DMS 273 (cell line): Measurements from ENCODE around the gene ASCC1.
"Not testable (repeated sequence)": the region's sequence is repeated elsewhere in the genome, so short reads cannot be mapped to it uniquely, and the experiment has no call there.

ENCODE experiments used
- DNase-seq: peaks from one replicate; lab custom pipeline; 2025; ENCODE audit not compliant: unreplicated experiment; lab: John Stamatoyannopoulos, UW

ASCC1 gene

DNA sequence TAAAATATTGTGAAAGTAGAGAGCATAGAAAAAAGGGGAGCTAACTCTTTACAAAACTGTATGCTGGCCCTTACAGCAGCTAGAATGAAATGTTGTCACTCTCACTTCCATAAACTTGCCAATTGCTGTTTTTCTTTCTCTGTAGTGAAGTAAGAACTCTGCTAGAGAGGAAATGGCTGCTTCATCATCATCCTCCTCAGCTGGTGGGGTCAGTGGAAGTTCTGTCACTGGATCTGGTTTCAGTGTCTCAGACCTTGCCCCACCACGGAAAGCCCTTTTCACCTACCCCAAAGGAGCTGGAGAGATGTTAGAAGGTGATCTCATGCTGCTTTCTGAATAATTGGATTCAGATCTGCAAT, 7.6 kb upstream of the ASCC1 start:
- no peak for DNase-seq

DNA sequence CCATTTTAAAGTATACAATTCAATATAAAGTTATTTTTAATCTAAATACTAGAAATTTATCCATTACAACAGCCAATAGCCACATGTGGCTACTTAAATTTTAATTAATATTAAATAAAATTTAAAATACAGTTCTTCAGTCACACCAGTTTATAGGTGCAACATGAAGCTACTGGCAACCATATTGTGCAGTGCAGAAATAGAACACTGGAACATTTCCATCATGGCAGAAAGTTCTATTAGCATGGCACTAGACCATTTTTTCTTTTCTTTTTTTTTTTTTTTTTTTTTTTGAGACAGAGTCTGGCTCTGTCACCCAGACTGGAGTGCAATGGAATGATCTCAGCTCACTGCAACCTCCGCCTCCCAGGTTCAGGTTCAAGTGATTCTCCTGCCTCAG, 5.2 kb upstream of the ASCC1 start:
- DNase-seq, result no peak

- DNase-seq, result no peak
Observed at GRCh38 chr10:72220637-72221036, 4.6 kb upstream of the ASCC1 start.

GRCh38 chr10:72219235-72219814, 3.2 kb upstream of the ASCC1 start:
- DNase-seq, result no peak

- no peak for DNase-seq
Observed at GRCh38 chr10:72218726-72219125, 2.6 kb upstream of the ASCC1 start.

- DNase-seq, result no peak
Observed at GRCh38 chr10:72218325-72218724, 2.2 kb upstream of the ASCC1 start.

DNA sequence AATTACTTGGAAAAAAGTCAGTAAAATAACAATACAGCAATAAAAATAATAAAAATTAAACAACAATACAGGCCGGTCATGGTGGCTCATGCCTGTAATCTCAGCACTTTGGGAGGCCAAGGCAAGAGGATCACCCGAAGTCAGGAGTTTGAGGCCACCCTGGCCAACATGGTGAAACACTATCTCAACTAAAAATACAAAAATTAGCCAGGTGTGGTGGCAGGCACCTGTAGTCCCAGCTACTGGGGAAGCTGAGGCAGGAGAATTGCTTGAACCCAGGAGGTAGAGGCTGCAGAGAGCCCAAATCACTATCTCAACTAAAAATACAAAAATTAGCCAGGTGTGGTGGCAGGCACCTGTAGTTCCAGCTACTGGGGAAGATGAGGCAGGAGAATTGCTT, 4.2 kb downstream of the ASCC1 start:
- DNase-seq, result not testable (repeated sequence)

DNA sequence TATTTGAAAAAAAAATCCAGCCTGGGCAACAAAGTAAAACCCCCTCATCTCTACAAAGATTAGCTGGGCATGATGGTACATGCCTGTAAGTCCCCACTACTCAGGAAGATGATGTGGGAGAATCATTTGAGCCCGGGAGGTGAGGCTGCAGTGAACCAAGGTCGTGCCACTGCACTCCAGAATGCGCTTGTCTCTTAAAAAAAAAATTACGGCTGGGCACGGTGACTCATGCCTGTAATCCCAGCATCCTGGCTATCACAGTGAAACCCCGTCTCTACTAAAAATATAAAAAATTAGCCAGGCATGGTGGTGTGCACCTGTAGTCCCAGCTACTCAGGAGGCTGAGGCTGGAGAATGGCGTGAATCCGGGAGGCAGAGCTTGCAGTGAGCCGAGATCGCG, 4.7 kb downstream of the ASCC1 start:
- DNase-seq, result not testable (repeated sequence)

DNA sequence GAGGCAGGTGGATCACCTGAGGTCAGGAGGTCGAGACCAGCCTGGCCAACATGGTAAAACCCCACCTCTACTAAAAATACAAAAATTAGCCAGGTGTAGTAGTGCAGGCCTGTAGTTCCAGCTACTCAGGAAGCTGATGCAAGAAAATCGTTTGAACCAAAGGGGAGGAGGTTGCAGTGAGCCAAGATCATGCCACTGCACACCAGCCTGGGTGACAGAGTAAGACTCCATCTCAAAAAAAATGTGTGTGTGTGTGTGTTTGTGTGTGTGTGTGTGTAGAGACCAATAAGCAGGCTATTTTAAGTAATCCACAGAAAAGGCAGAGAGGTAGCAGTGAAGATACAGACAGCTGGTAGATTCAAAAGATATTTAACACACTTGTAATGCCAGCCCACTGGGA, 7.5 kb downstream of the ASCC1 start:
- not testable (repeated sequence) for DNase-seq

DNA sequence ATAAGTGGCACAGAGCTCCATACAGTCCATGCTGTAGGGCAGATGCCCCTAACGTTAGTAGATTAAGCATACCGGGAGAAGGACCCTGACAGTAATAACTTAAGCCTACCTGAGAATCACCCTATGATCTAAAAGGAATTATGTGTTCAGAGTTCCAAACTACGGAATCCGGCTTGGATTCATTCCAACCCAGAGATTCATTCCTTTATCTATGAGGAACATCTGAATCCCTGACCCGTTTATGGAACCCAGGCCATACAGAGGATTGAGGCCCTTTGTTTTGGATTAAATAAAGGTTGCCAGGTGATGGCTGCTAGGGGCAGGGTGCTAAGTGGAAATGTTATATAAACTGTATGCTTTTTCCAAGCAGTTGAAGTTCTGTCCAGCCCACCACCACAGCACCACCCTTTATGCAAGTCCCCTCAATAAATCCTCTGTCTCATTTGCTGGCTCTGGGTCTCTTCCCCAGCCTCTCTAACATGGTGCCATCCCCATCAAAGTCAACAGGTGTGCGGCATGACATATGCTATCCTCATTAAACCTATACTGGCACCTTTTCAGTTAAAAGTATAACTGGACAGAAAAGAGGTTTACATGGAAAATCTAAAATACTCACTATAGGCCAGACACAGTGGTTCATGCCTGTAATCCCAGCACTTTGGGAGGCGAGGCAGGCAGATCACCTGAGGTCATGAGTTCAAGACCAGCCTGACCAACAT, 9.4 kb downstream of the ASCC1 start:
- DNase-seq, result no peak

GRCh38 chr10:72204724-72205123, 11.4 kb downstream of the ASCC1 start:
- no peak for DNase-seq

DNA sequence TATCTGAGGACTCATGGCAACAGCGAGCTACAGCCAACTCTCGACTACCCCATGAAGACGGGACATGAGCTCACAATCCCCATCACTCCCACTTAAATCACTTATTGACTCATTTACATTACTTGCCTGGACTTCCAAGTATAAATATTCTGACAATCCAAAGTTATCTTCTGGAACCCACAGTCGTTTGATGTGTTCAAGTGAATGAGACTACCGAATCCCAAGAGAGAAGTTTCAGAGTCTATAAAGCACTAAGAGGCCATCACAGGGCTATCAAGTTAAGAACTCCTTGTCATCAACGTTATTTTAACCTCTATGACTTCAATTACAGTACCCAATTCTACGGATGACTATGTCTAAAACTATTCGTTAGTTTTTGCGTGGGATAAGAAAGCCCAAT, 11.8 kb downstream of the ASCC1 start:
- DNase-seq, result no peak

DNA sequence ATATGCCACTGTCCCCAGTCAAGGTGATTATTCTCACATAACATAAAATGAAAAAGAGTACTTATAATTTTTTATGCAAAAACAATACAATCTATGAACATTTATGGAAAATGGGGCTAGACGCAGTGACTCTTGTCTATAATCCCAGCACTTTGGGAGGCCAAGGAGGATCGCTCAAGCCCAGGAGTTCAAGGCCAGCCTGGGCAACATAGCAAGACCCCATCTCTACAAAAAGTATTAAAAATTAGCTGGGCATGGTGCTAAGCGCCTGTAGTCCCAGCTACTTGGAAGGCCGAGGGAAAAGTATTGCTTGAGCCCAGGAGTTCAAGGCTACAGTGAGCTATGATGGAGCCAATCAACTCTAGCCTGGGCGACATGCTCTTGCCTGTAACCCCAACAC, 14.8 kb downstream of the ASCC1 start:
- no peak for DNase-seq

DNA sequence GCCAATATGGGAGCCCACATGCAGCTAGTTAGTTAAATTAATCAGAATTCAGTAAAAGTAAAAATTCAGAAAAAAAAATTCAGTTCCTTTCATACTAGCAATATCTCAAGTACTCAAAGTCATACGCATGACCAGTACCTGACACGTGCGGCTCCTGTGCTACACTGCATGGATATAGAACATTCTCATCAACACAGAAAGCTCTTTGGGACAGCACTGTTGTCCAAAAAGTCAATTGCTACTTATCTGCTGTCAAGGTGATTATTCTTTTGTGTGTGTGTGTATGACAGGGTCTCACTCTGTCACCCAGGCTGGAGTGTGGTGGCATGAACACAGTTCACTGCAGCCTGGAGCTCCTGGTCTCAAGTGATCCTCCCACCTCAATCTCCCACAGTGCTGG, 15.2 kb downstream of the ASCC1 start:
- no peak for DNase-seq

- no peak for DNase-seq
Observed at GRCh38 chr10:72194949-72195348, 21.1 kb downstream of the ASCC1 start.

DNA sequence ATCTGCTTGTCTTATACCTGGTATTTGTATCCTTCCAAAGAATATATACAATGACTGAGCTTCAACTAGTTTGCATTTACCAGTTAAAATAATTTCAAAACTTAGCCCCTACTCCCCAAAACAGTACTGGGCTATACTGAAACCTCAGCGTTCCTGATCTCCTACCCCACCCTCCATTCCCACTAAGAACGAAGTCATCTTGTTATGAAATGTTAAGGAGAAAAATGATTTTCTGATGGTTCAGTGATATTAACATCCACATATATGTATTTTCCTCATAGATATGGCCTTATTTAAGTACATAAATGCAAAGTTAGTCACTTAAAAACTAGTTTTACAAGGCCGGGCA, 29.1 kb downstream of the ASCC1 start:
- no peak for DNase-seq

DNA sequence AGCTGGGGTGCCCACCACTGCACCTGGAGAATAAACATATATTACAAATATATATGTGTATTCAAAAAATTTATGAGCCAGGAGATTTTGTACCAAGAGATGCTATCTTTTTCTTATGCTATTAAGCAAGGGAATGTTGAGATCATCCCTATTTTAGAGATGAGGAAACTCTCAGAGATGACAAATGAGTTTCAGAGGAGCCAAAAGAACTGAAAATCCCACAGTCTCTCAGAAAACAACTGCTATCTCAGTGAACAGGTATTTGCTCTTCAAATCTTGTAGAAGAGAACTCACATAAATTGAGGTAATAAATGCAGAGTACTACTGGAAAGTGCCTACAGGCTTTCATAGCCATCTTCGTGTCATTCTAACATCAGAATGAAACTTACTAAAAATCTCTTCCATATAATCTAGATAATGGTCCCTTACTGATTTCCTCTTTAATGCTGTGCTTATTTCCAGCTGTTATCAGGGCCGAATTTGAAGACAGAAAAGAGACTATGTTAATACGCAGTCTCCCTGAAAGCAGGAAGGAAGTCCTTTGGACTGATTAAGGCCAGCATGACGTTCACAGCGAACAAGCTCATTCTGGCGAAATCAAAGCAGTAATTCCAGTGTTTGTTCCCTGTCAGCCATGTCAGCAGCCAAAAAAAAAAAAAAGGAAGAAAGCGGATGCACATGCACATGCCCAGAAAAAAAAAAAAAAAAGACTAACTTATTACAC, 29.7 kb downstream of the ASCC1 start:
- DNase-seq, result no peak

DNA sequence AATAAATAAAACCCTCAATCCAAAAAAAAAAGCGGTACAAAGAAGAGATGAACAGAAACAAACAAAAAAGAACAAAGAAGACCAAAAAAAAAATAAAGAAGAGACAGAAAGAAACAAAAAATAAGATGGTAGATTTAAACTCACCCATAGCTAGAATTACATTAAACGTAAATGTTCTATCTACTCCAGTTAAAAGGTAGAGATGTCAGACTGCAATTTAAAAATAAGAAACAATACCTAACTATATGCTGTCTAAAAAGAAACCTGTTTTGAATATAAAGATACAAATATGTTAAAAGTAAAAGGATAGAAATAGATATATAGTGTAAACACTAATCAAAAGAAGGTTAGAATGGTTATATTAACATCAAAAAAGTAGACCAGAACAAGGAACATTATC, 31.9 kb downstream of the ASCC1 start:
- DNase-seq, result no peak

GRCh38 chr10:72177454-72177853, 38.6 kb downstream of the ASCC1 start:
- no peak for DNase-seq

- no peak for DNase-seq
Observed at GRCh38 chr10:72176701-72177100, 39.4 kb downstream of the ASCC1 start.

GRCh38 chr10:72175149-72175548, 40.9 kb downstream of the ASCC1 start:
- no peak for DNase-seq

DNA sequence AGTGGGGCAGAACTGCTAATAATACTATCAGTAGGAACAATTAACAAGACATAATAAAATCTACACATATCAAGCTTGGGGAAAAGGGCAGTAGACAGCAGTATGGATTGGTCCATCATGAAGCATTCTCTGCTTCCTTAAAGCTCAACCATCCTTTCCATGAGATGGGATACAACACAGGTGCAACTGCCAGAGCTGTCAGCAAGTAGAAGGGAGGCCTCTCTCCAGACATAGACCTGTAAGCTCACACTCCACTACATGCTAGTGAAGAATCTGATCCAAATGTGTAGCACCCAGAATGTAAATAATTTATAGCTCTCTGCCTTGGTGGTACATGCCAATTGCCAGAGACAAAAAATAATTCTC, 41.8 kb downstream of the ASCC1 start:
- no peak for DNase-seq
